Smooth muscle cell (in vitro differentiated cells): Measurements from ENCODE around the gene TMEM240. TPM values are rescaled to one million over a fixed set of nuclear protein-coding genes. Genes with fewer than 3 reads are reported as not detected.

Experiments used
- DNase-seq: peaks from one replicate; lab custom pipeline; 2025; ENCODE audit not compliant: unreplicated experiment; lab: John Stamatoyannopoulos, UW
- H2AFZ ChIP-seq: fragments of 200-600 bp; sonication (generic); 2 replicates; pipeline ENCODE4 v1.6.0; 2016; ENCODE audit warnings: antibody characterized with exemption, low read depth, mild to moderate bottlenecking
- H3F3A ChIP-seq: fragments of 200-600 bp; sonication (generic); 2 replicates; pipeline ENCODE4 v1.6.0; 2017; ENCODE audit warnings: antibody characterized with exemption, low read depth
- H3K27ac ChIP-seq: fragments of 200-600 bp; sonication (generic); 2 replicates; pipeline ENCODE4 v1.5.1; 2016; ENCODE audit warnings: low read depth, mild to moderate bottlenecking
- H3K27me3 ChIP-seq: fragments of 200-600 bp; sonication (generic); 2 replicates; pipeline ENCODE4 v1.6.1; 2016; ENCODE audit warnings: low read depth, mild to moderate bottlenecking
- H3K36me3 ChIP-seq: fragments of 200-600 bp; sonication (generic); 2 replicates; pipeline ENCODE4 v1.5.1; 2016; ENCODE audit warnings: low read depth
- H3K4me1 ChIP-seq: fragments of 200-600 bp; sonication (generic); 2 replicates; pipeline ENCODE4 v1.5.1; 2016; ENCODE audit warnings: low read depth
- H3K4me2 ChIP-seq: fragments of 200-600 bp; sonication (generic); 2 replicates; pipeline ENCODE4 v1.6.0; 2016; ENCODE audit warnings: mild to moderate bottlenecking
- H3K4me3 ChIP-seq: fragments of 200-600 bp; sonication (generic); 2 replicates; pipeline ENCODE4 v1.5.1; 2016; ENCODE audit warnings: mild to moderate bottlenecking
- H3K79me2 ChIP-seq: fragments of 200-600 bp; sonication (generic); 2 replicates; pipeline ENCODE4 v1.6.0; 2016; ENCODE audit warnings: low read depth, mild to moderate bottlenecking
- H3K9ac ChIP-seq: fragments of 200-600 bp; sonication (generic); 2 replicates; pipeline ENCODE4 v1.6.0; 2016; ENCODE audit warnings: low read depth
- H3K9me3 ChIP-seq: fragments of 200-600 bp; sonication (generic); replicated peaks from 2 replicates; pipeline ENCODE4 v1.5.1; 2016; ENCODE audit warnings: low read depth
- H4K20me1 ChIP-seq: fragments of 200-600 bp; sonication (generic); 2 replicates; pipeline ENCODE4 v1.6.0; 2016; ENCODE audit warnings: low read depth
- CTCF ChIP-seq: fragments of 200-600 bp; sonication (generic); IDR thresholded peaks from 2 replicates; pipeline ENCODE4 v1.5.1; 2017; ENCODE audit warnings: borderline replicate concordance, mild to moderate bottlenecking, antibody characterized with exemption; ENCODE audit not compliant: insufficient read depth, poor library complexity, severe bottlenecking
- WGBS: methylation state at CpG from one replicate; pipeline ENCODE4 v1.1.7; 2016; ENCODE audit warnings: low lambda C conversion rate; 5-methylcytosine and 5-hydroxymethylcytosine counted together
- polyA plus RNA-seq: library from polyadenylated mRNA; unstranded; fragments of >200 nt; fragmentation: Nextera tagmentation; extraction: Ambion mirVana; gene quantifications from 2 replicates; pipeline ENCODE4 v1.2.1, GENCODE V29; 2016
- total RNA-seq: library from RNA; depleted of rRNA; stranded (reverse); fragments of >200 nt; gene quantifications from 2 replicates; pipeline ENCODE4 v1.2.3, GENCODE V29; 2014

Gene TMEM240
- total and polyA plus RNA-seq, 2 experiments from 2014 or later, result 2.7 to 12.2 TPM

DNA sequence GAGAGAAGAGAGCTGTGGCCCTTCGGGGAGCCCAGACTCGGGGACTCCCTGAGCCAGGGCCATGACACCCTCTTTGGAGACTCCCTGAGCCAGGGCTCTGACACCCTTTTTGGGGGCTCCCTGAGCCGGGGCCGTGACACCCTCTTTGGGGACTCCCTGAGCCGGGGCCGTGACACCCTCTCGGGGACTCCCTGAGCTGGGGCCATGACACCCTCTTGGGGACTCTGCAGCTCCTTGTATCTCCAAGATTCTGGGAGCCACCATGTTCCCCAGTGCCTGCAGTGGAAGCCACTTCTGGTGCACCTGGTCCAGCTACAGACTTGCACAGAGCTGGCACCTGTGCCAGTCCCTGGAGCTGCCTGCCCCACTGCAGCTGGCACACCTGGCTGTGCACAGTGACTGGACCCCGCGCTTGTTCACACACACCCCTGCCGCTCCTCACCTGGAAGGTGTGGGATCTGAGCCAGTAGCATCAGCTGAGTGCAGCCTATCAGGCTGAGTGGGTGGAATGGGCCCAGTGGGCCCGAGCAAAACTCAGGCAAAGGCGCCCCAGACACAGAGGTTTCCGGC, 38.0 kb upstream of the TMEM240 start:
- H3K4me2 ChIP-seq, result no peak overlapping the region
- 98% methylated on average over 13 of the region's 13 CpGs for WGBS
- DNase-seq, result no peak
- no peaks in the 10 kb centered on the region for H3K36me3 ChIP-seq
- H3K27ac ChIP-seq, result no peak overlapping the region
- peaks cover 2% of the 10 kb centered on the region for H3K4me1 ChIP-seq
- peaks cover 12% of the 10 kb centered on the region for H3K27me3 ChIP-seq
- peaks cover 3% of the 10 kb centered on the region for H4K20me1 ChIP-seq
- peaks cover 8% of the 10 kb centered on the region for H3F3A ChIP-seq
- no peak overlapping the region for H2AFZ ChIP-seq
- H3K79me2 ChIP-seq, result peaks cover 10% of the 10 kb centered on the region
- H3K9me3 ChIP-seq, result no peaks in the 10 kb centered on the region
- no peak for TF ChIP-seq CTCF
- no peak overlapping the region for H3K9ac ChIP-seq
- no peak overlapping the region for H3K4me3 ChIP-seq

- Histone ChIP-seq H3K27me3 (peaks cover 12% of the 10 kb centered on the region), H3F3A (peaks cover 9% of the 10 kb centered on the region), H4K20me1 (peaks cover 12% of the 10 kb centered on the region), H3K4me2 (no peak overlapping the region), H3K79me2 (peaks cover 19% of the 10 kb centered on the region), H3K27ac (no peak overlapping the region), H2AFZ (no peak overlapping the region), H3K4me3 (no peak overlapping the region), H3K9ac (no peak overlapping the region), H3K4me1 (peaks cover 6% of the 10 kb centered on the region), H3K9me3 (no peaks in the 10 kb centered on the region), H3K36me3 (no peaks in the 10 kb centered on the region)
- TF ChIP-seq CTCF, result no peak
- 83% methylated on average over 10 of the region's 10 CpGs for WGBS
- no peak for DNase-seq
These were observed 37.1 kb upstream of the TMEM240 start for GRCh38 chr1:1577367-1578011.

GRCh38 chr1:1574721-1575537, 34.5 kb upstream of the TMEM240 start, which contains the start of gene SSU72:
Gene SSU72 (minus strand): TSS chr1:1574863. CDS start chr1:1574557, 306 bp downstream.
- no peaks in the 10 kb centered on the region for H3K27me3 ChIP-seq
- no peaks in the 10 kb centered on the region for H3K36me3 ChIP-seq
- H3K9me3 ChIP-seq, result no peaks in the 10 kb centered on the region
- H3K4me1 ChIP-seq, result peaks cover 6% of the 10 kb centered on the region
- DNase-seq, result peak; percentile 76
- TF ChIP-seq CTCF, result no peak
- peaks cover 11% of the 10 kb centered on the region for H3F3A ChIP-seq
- H3K4me3 ChIP-seq, result peak within 1 kb of the TSS; percentile 100
- H4K20me1 ChIP-seq, result peaks cover 38% of the 10 kb centered on the region
- H2AFZ ChIP-seq, result peak within 1 kb of the TSS; percentile 73
- peak within 1 kb of the TSS; percentile 94 for H3K4me2 ChIP-seq
- H3K9ac ChIP-seq, result peak within 1 kb of the TSS; percentile 99
- peaks cover 45% of the 10 kb centered on the region for H3K79me2 ChIP-seq
- peak within 1 kb of the TSS; percentile 99 for H3K27ac ChIP-seq
- 1% methylated on average over 87 of the region's 87 CpGs for WGBS
